Measurements from ENCODE around the gene MGAT3. TPM values are rescaled to one million over a fixed set of nuclear protein-coding genes. Genes with fewer than 3 reads are reported as not detected.
"Not testable (repeated sequence)": the region's sequence is repeated elsewhere in the genome, so short reads cannot be mapped to it uniquely, and the experiment has no call there.

The MGAT3 gene
- not detected for total RNA-seq

GRCh38 chr22:39456522-39457197 is at the start of gene MGAT3:
Gene MGAT3, plus strand, starts transcription at chr22:39457012. Its CDS starts 30,336 bp downstream, at chr22:39487348.
- DNase-seq, result no peak

GRCh38 chr22:39408173-39408572 is 48.6 kb upstream of the MGAT3 start:
- no peak for DNase-seq

- no peak for DNase-seq
Measured at GRCh38 chr22:39408807-39409206, 48.0 kb upstream of the MGAT3 start.

- no peak for DNase-seq
Measured at GRCh38 chr22:39409516-39410029, 47.2 kb upstream of the MGAT3 start.

GRCh38 chr22:39410264-39410663 is 46.5 kb upstream of the MGAT3 start:
- DNase-seq, result no peak

- not testable (repeated sequence) for DNase-seq
Measured at GRCh38 chr22:39411828-39412365, 44.9 kb upstream of the MGAT3 start.

GRCh38 chr22:39413204-39413603 is 43.6 kb upstream of the MGAT3 start:
- DNase-seq, result not testable (repeated sequence)

GRCh38 chr22:39414377-39414776 is 42.4 kb upstream of the MGAT3 start:
- no peak for DNase-seq

- DNase-seq, result no peak
Measured at GRCh38 chr22:39414886-39415285, 41.9 kb upstream of the MGAT3 start.

- DNase-seq, result no peak
Measured at GRCh38 chr22:39415506-39415905, 41.3 kb upstream of the MGAT3 start.

GRCh38 chr22:39416319-39416718 is 40.5 kb upstream of the MGAT3 start:
- DNase-seq, result no peak

- no peak for DNase-seq
Measured at GRCh38 chr22:39417641-39418040, 39.2 kb upstream of the MGAT3 start.

- no peak for DNase-seq
Measured at GRCh38 chr22:39418696-39419095, 38.1 kb upstream of the MGAT3 start.

GRCh38 chr22:39419096-39419495 is 37.7 kb upstream of the MGAT3 start:
- no peak for DNase-seq

- no peak for DNase-seq
Measured at GRCh38 chr22:39419911-39420310, 36.9 kb upstream of the MGAT3 start.

- DNase-seq, result no peak
Measured at GRCh38 chr22:39421691-39422090, 35.1 kb upstream of the MGAT3 start.

- no peak for DNase-seq
Measured at GRCh38 chr22:39422101-39422500, 34.7 kb upstream of the MGAT3 start.

GRCh38 chr22:39422721-39423120 is 34.1 kb upstream of the MGAT3 start:
- DNase-seq, result no peak

- no peak for DNase-seq
Measured at GRCh38 chr22:39423976-39424375, 32.8 kb upstream of the MGAT3 start.

GRCh38 chr22:39426380-39427043 is 30.3 kb upstream of the MGAT3 start:
- DNase-seq, result no peak

- no peak for DNase-seq
Measured at GRCh38 chr22:39427751-39428596, 28.8 kb upstream of the MGAT3 start.

- DNase-seq, result no peak
Measured at GRCh38 chr22:39428597-39429071, 28.2 kb upstream of the MGAT3 start.

- no peak for DNase-seq
Measured at GRCh38 chr22:39429186-39429585, 27.6 kb upstream of the MGAT3 start.

All from effector CD4-positive, alpha-beta T cell (primary cell).